Activated T-cell treated with anti-CD3 and anti-CD28 coated beads, Interleukin-2, amount 50 U/mL, for 72 hours (primary cell): Measurements from ENCODE around the gene IQCF6. TPM values are rescaled to one million over a fixed set of nuclear protein-coding genes. Genes with fewer than 3 reads are reported as not detected.

Experiments used
- ATAC-seq, 2 donors: fragments of 150-1000 bp; cut with Tn5 transposase; replicated peaks in 1 of 2; 2 replicates each; pipeline ENCODE4 v1.10.0; 2021; ENCODE audit warnings: moderate library complexity in 2 of 2, mild to moderate bottlenecking in 1 of 2
- DNase-seq, 2 donors: peaks; one replicate each; pipeline ENCODE4 v3.0.0; 2021 to 2022; ENCODE audit warnings: mixed read lengths in 1 of 2
- H3K27ac Mint-ChIP-seq: one replicate; pipeline ENCODE4 v1.8.0; 2022; ENCODE audit warnings: mild to moderate bottlenecking, moderate library complexity, mixed read lengths
- H3K27me3 Mint-ChIP-seq: one replicate; pipeline ENCODE4 v1.8.0; 2022; ENCODE audit warnings: low read depth, mixed read lengths
- H3K36me3 Mint-ChIP-seq, 2 donors: one replicate each; pipeline ENCODE4 v1.8.0; 2022; ENCODE audit warnings: mixed read lengths in 2 of 2, mild to moderate bottlenecking in 1 of 2; ENCODE audit not compliant: insufficient read depth in 2 of 2
- H3K4me1 Mint-ChIP-seq: one replicate; pipeline ENCODE4 v1.8.0; 2022; ENCODE audit warnings: low read depth, mixed read lengths
- H3K4me3 Mint-ChIP-seq, 2 donors: one replicate each; pipeline ENCODE4 v1.8.0; 2022; ENCODE audit warnings: mild to moderate bottlenecking in 2 of 2, mixed read lengths in 2 of 2, moderate library complexity in 2 of 2
- H3K9me3 Mint-ChIP-seq, 2 donors: one replicate each; pipeline ENCODE4 v1.8.0; 2022; ENCODE audit warnings: mixed read lengths in 2 of 2
- total RNA-seq, 2 donors: library from RNA; stranded (reverse); gene quantifications; one replicate each; pipeline ENCODE4 v1.2.3, GENCODE V29; 2022

Gene IQCF6
- not detected for total RNA-seq

GRCh38 chr3:51779137-51779536 lies at the start of gene IQCF6:
Gene IQCF6, minus strand, starts transcription at chr3:51779237. Its CDS starts 13 bp downstream, at chr3:51779224.
- ATAC-seq (no peak), DNase-seq (no peak)
- Mint-ChIP-seq H3K9me3 (no peaks in the 10 kb centered on the region), H3K27me3 (peaks cover 13% of the 10 kb centered on the region), H3K27ac (no peak within 1 kb of the TSS), H3K4me3 (no peak within 1 kb of the TSS), H3K4me1 (no peaks in the 10 kb centered on the region), H3K36me3 (no peaks in the 10 kb centered on the region)

- no peak for DNase-seq
- no peaks in the 10 kb centered on the region for H3K4me1 Mint-ChIP-seq
- peaks cover 6 to 10% of the 10 kb centered on the region in 2 donors for H3K9me3 Mint-ChIP-seq
- H3K36me3 Mint-ChIP-seq: peaks cover 3 to 6% of the 10 kb centered on the region in 2 donors
- peaks cover 7% of the 10 kb centered on the region for H3K27me3 Mint-ChIP-seq
- H3K4me3 Mint-ChIP-seq: no peak overlapping the region
- ATAC-seq: no peak
- H3K27ac Mint-ChIP-seq: no peak overlapping the region
These were observed 49.3 kb upstream of the IQCF6 start for GRCh38 chr3:51828297-51828696.

- DNase-seq (peak in 1 of 2 donors; percentile 8), ATAC-seq (no peak)
- Mint-ChIP-seq H3K36me3 (peaks cover 2 to 3% of the 10 kb centered on the region in 2 donors), H3K4me3 (no peak overlapping the region), H3K27ac (no peak overlapping the region), H3K27me3 (peaks cover 47% of the 10 kb centered on the region), H3K4me1 (peaks cover 7% of the 10 kb centered on the region), H3K9me3 (peaks cover 2 to 6% of the 10 kb centered on the region in 2 donors)
These were observed 40.8 kb upstream of the IQCF6 start for GRCh38 chr3:51819709-51820406.

- peaks cover 42% of the 10 kb centered on the region for H3K27me3 Mint-ChIP-seq
- ATAC-seq (no peak), DNase-seq (no peak)
- H3K36me3 Mint-ChIP-seq: peaks cover 2 to 3% of the 10 kb centered on the region in 2 donors
- peaks cover 2 to 6% of the 10 kb centered on the region in 2 donors for H3K9me3 Mint-ChIP-seq
- H3K27ac Mint-ChIP-seq: no peak overlapping the region
- no peak overlapping the region for H3K4me3 Mint-ChIP-seq
- H3K4me1 Mint-ChIP-seq: peaks cover 7% of the 10 kb centered on the region
These were observed 40.1 kb upstream of the IQCF6 start for GRCh38 chr3:51819151-51819550.

- Mint-ChIP-seq H3K4me3 (no peak overlapping the region), H3K36me3 (peaks cover 2 to 3% of the 10 kb centered on the region in 2 donors), H3K27me3 (peaks cover 35% of the 10 kb centered on the region), H3K4me1 (peaks cover 7% of the 10 kb centered on the region), H3K9me3 (peaks cover 2 to 6% of the 10 kb centered on the region in 2 donors), H3K27ac (no peak overlapping the region)
- no peak for DNase-seq
- peak in 1 of 2 donors; percentile 44 for ATAC-seq
These were observed 38.3 kb upstream of the IQCF6 start for GRCh38 chr3:51817375-51817774.

GRCh38 chr3:51816723-51817122 lies 37.7 kb upstream of the IQCF6 start:
- Mint-ChIP-seq H3K27ac (no peak overlapping the region), H3K4me3 (no peak overlapping the region), H3K9me3 (peaks cover 1 to 4% of the 10 kb centered on the region in 2 donors), H3K27me3 (peaks cover 32% of the 10 kb centered on the region), H3K36me3 (peaks cover 1% of the 10 kb centered on the region in 2 donors), H3K4me1 (peaks cover 7% of the 10 kb centered on the region)
- DNase-seq: no peak
- no peak for ATAC-seq

- no peaks in the 10 kb centered on the region for H3K36me3 Mint-ChIP-seq
- H3K27ac Mint-ChIP-seq: no peak overlapping the region
- H3K27me3 Mint-ChIP-seq: peaks cover 24% of the 10 kb centered on the region
- peaks cover 0 to 1% of the 10 kb centered on the region in 2 donors for H3K9me3 Mint-ChIP-seq
- no peak overlapping the region for H3K4me3 Mint-ChIP-seq
- ATAC-seq (no peak), DNase-seq (no peak)
- H3K4me1 Mint-ChIP-seq: peaks cover 7% of the 10 kb centered on the region
These were observed 36.6 kb upstream of the IQCF6 start for GRCh38 chr3:51815614-51816013.

- ATAC-seq: no peak
- DNase-seq: no peak
- Mint-ChIP-seq H3K27me3 (peaks cover 16% of the 10 kb centered on the region), H3K4me1 (peaks cover 7% of the 10 kb centered on the region), H3K4me3 (no peak overlapping the region), H3K36me3 (no peaks in the 10 kb centered on the region), H3K27ac (no peak overlapping the region), H3K9me3 (peaks cover 0 to 1% of the 10 kb centered on the region in 2 donors)
These were observed 35.0 kb upstream of the IQCF6 start for GRCh38 chr3:51814034-51814433.

GRCh38 chr3:51813539-51813938 lies 34.5 kb upstream of the IQCF6 start:
- Mint-ChIP-seq H3K4me3 (no peak overlapping the region), H3K27ac (no peak overlapping the region), H3K9me3 (peaks cover 0 to 1% of the 10 kb centered on the region in 2 donors), H3K27me3 (peaks cover 15% of the 10 kb centered on the region), H3K36me3 (no peaks in the 10 kb centered on the region), H3K4me1 (peaks cover 7% of the 10 kb centered on the region)
- ATAC-seq (no peak), DNase-seq (no peak)

- H3K4me1 Mint-ChIP-seq: no peaks in the 10 kb centered on the region
- H3K9me3 Mint-ChIP-seq: no peaks in the 10 kb centered on the region
- no peak overlapping the region for H3K27ac Mint-ChIP-seq
These were observed 29.9 kb upstream of the IQCF6 start for GRCh38 chr3:51808934-51809333.

GRCh38 chr3:51802106-51802703 lies 23.2 kb upstream of the IQCF6 start:
- no peak overlapping the region for H3K4me3 Mint-ChIP-seq
- peaks cover 26% of the 10 kb centered on the region for H3K4me1 Mint-ChIP-seq
- no peak overlapping the region for H3K27ac Mint-ChIP-seq
- H3K36me3 Mint-ChIP-seq: no peaks in the 10 kb centered on the region
- peaks cover 21% of the 10 kb centered on the region for H3K27me3 Mint-ChIP-seq
- ATAC-seq: peak in 1 of 2 donors; percentile 27
- DNase-seq: no peak
- no peaks in the 10 kb centered on the region for H3K9me3 Mint-ChIP-seq

More at GRCh38 chr3:51808934-51809333, 29.9 kb upstream of the IQCF6 start:
- DNase-seq: no peak
- Mint-ChIP-seq H3K4me3 (no peak overlapping the region), H3K27me3 (no peaks in the 10 kb centered on the region), H3K36me3 (no peaks in the 10 kb centered on the region)
- ATAC-seq: no peak

GRCh38 chr3:51800750-51801125 lies 21.7 kb upstream of the IQCF6 start:
- ATAC-seq (no peak), DNase-seq (no peak)
- Mint-ChIP-seq H3K36me3 (no peaks in the 10 kb centered on the region), H3K9me3 (no peaks in the 10 kb centered on the region), H3K4me3 (no peak overlapping the region), H3K27ac (no peak overlapping the region), H3K27me3 (peaks cover 29% of the 10 kb centered on the region), H3K4me1 (peaks cover 37% of the 10 kb centered on the region)

GRCh38 chr3:51799879-51800749 lies 21.1 kb upstream of the IQCF6 start:
- Mint-ChIP-seq H3K4me3 (no peak overlapping the region), H3K36me3 (no peaks in the 10 kb centered on the region), H3K9me3 (no peaks in the 10 kb centered on the region), H3K4me1 (peaks cover 37% of the 10 kb centered on the region), H3K27ac (no peak overlapping the region), H3K27me3 (peaks cover 29% of the 10 kb centered on the region)
- ATAC-seq (no peak), DNase-seq (peak in 1 of 2 donors; percentile 54)
